Smooth muscle cell (in vitro differentiated cells): ENCODE measurements around the gene PSMD2. TPM values are rescaled to one million over a fixed set of nuclear protein-coding genes. Genes with fewer than 3 reads are reported as not detected.

Experiments used
- DNase-seq: peaks from one replicate; lab custom pipeline; 2025; ENCODE audit not compliant: unreplicated experiment; lab: John Stamatoyannopoulos, UW
- H2AFZ ChIP-seq: fragments of 200-600 bp; sonication (generic); 2 replicates; pipeline ENCODE4 v1.6.0; 2016; ENCODE audit warnings: antibody characterized with exemption, low read depth, mild to moderate bottlenecking
- H3F3A ChIP-seq: fragments of 200-600 bp; sonication (generic); 2 replicates; pipeline ENCODE4 v1.6.0; 2017; ENCODE audit warnings: antibody characterized with exemption, low read depth
- H3K27ac ChIP-seq: fragments of 200-600 bp; sonication (generic); 2 replicates; pipeline ENCODE4 v1.5.1; 2016; ENCODE audit warnings: low read depth, mild to moderate bottlenecking
- H3K27me3 ChIP-seq: fragments of 200-600 bp; sonication (generic); 2 replicates; pipeline ENCODE4 v1.6.1; 2016; ENCODE audit warnings: low read depth, mild to moderate bottlenecking
- H3K36me3 ChIP-seq: fragments of 200-600 bp; sonication (generic); 2 replicates; pipeline ENCODE4 v1.5.1; 2016; ENCODE audit warnings: low read depth
- H3K4me1 ChIP-seq: fragments of 200-600 bp; sonication (generic); 2 replicates; pipeline ENCODE4 v1.5.1; 2016; ENCODE audit warnings: low read depth
- H3K4me2 ChIP-seq: fragments of 200-600 bp; sonication (generic); 2 replicates; pipeline ENCODE4 v1.6.0; 2016; ENCODE audit warnings: mild to moderate bottlenecking
- H3K4me3 ChIP-seq: fragments of 200-600 bp; sonication (generic); 2 replicates; pipeline ENCODE4 v1.5.1; 2016; ENCODE audit warnings: mild to moderate bottlenecking
- H3K79me2 ChIP-seq: fragments of 200-600 bp; sonication (generic); 2 replicates; pipeline ENCODE4 v1.6.0; 2016; ENCODE audit warnings: low read depth, mild to moderate bottlenecking
- H3K9ac ChIP-seq: fragments of 200-600 bp; sonication (generic); 2 replicates; pipeline ENCODE4 v1.6.0; 2016; ENCODE audit warnings: low read depth
- H3K9me3 ChIP-seq: fragments of 200-600 bp; sonication (generic); replicated peaks from 2 replicates; pipeline ENCODE4 v1.5.1; 2016; ENCODE audit warnings: low read depth
- H4K20me1 ChIP-seq: fragments of 200-600 bp; sonication (generic); 2 replicates; pipeline ENCODE4 v1.6.0; 2016; ENCODE audit warnings: low read depth
- WGBS: methylation state at CpG from one replicate; pipeline ENCODE4 v1.1.7; 2016; ENCODE audit warnings: low lambda C conversion rate; 5-methylcytosine and 5-hydroxymethylcytosine counted together
- polyA plus RNA-seq: library from polyadenylated mRNA; unstranded; fragments of >200 nt; fragmentation: Nextera tagmentation; extraction: Ambion mirVana; gene quantifications from 2 replicates; pipeline ENCODE4 v1.2.1, GENCODE V29; 2016
- total RNA-seq: library from RNA; depleted of rRNA; stranded (reverse); fragments of >200 nt; gene quantifications from 2 replicates; pipeline ENCODE4 v1.2.3, GENCODE V29; 2014
- TF ChIP-seq, protein P1 (sequence below): fragments of 200-600 bp; sonication (generic); IDR thresholded peaks from 2 replicates; pipeline ENCODE4 v1.5.1; 2017; ENCODE audit warnings: borderline replicate concordance, mild to moderate bottlenecking, antibody characterized with exemption; ENCODE audit not compliant: insufficient read depth, poor library complexity, severe bottlenecking

The PSMD2 gene
- total and polyA plus RNA-seq, 2 experiments from 2014 or later = 315 to 356 TPM

DNA sequence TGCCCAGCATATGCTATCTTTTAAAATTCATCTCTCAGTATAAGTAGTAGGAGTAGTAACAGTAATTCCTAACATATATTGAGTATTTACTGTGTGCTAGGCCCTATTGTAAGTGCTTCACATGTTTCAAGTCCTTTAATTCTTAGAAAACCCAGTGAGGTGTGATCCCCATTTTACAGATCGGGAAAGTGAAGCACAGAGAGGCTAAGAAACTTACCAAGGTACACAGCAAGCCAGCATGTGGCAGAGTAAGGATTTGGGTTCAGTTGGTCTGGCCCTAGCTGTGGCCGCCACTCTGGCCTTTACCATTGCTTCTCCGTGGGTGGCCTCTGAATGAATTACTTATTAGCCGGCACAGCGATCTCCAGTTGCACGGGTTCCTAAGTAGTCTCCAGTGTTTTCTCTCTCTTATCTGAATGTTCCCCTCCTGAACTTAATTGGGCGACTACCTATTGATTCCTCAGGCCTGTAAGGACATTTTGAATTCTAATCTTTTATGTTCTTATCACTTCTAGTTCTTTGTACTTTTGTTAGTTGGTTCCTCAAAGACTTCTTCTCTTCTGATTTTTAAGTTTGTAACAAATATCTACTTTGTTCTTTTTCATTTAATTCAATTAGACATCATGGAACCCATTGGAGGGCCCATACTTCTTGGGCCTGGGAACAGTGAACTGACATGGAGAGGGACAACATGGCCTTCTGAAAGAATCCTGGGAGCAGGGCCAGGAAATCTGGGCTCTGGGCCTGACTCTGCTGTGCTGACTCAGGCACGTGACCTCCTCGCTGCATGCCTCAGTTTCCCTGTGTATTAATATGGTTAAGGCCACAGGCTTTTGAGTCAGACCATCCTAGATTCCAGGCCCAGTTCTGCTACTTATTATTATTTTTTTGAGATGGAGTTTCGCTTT lies 50.8 kb downstream of the PSMD2 start:
- H3K4me2 ChIP-seq = no peak overlapping the region
- H4K20me1 ChIP-seq = peaks cover 14% of the 10 kb centered on the region
- H3K27ac ChIP-seq = no peak overlapping the region
- 95% methylated on average over 10 of the region's 10 CpGs for WGBS
- H3K36me3 ChIP-seq = no peaks in the 10 kb centered on the region
- no peak overlapping the region for H2AFZ ChIP-seq
- TF ChIP-seq, protein P1, sequence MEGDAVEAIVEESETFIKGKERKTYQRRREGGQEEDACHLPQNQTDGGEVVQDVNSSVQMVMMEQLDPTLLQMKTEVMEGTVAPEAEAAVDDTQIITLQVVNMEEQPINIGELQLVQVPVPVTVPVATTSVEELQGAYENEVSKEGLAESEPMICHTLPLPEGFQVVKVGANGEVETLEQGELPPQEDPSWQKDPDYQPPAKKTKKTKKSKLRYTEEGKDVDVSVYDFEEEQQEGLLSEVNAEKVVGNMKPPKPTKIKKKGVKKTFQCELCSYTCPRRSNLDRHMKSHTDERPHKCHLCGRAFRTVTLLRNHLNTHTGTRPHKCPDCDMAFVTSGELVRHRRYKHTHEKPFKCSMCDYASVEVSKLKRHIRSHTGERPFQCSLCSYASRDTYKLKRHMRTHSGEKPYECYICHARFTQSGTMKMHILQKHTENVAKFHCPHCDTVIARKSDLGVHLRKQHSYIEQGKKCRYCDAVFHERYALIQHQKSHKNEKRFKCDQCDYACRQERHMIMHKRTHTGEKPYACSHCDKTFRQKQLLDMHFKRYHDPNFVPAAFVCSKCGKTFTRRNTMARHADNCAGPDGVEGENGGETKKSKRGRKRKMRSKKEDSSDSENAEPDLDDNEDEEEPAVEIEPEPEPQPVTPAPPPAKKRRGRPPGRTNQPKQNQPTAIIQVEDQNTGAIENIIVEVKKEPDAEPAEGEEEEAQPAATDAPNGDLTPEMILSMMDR = no peak
- no peaks in the 10 kb centered on the region for H3K9me3 ChIP-seq
- H3K4me3 ChIP-seq = no peak overlapping the region
- peaks cover 17% of the 10 kb centered on the region for H3F3A ChIP-seq
- H3K27me3 ChIP-seq = no peaks in the 10 kb centered on the region
- H3K9ac ChIP-seq = no peak overlapping the region
- no peaks in the 10 kb centered on the region for H3K79me2 ChIP-seq
- DNase-seq = no peak
- peaks cover 21% of the 10 kb centered on the region for H3K4me1 ChIP-seq

DNA sequence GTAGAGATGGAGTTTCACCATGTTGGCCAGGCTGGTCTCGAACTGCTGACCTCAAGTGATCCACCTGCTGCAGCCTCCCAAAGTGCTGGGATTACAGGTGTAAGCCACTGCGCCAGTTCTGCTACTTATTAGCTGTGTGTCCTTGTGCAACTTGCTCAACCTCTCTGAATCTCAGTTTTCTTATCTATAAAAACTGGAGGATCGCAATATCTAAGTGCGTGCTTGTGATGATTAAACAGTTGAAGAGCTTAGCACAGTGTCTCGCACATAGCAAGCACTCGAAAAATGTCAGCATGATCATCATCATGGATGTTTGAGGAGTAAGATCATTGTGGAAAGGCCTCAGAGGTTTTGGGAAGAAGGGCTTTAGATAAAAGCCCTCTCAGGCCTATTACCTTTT lies 51.6 kb downstream of the PSMD2 start:
- TF ChIP-seq, protein P1 = no peak
- peaks cover 17% of the 10 kb centered on the region for H3F3A ChIP-seq
- no peaks in the 10 kb centered on the region for H3K9me3 ChIP-seq
- no peak overlapping the region for H3K4me2 ChIP-seq
- DNase-seq = no peak
- H2AFZ ChIP-seq = no peak overlapping the region
- H4K20me1 ChIP-seq = peaks cover 14% of the 10 kb centered on the region
- no peak overlapping the region for H3K27ac ChIP-seq
- peaks cover 13% of the 10 kb centered on the region for H3K4me1 ChIP-seq
- H3K27me3 ChIP-seq = no peaks in the 10 kb centered on the region
- no peak overlapping the region for H3K9ac ChIP-seq
- no peaks in the 10 kb centered on the region for H3K36me3 ChIP-seq
- 83% methylated on average over 6 of the region's 6 CpGs for WGBS
- H3K79me2 ChIP-seq = no peaks in the 10 kb centered on the region
- H3K4me3 ChIP-seq = no peak overlapping the region

DNA sequence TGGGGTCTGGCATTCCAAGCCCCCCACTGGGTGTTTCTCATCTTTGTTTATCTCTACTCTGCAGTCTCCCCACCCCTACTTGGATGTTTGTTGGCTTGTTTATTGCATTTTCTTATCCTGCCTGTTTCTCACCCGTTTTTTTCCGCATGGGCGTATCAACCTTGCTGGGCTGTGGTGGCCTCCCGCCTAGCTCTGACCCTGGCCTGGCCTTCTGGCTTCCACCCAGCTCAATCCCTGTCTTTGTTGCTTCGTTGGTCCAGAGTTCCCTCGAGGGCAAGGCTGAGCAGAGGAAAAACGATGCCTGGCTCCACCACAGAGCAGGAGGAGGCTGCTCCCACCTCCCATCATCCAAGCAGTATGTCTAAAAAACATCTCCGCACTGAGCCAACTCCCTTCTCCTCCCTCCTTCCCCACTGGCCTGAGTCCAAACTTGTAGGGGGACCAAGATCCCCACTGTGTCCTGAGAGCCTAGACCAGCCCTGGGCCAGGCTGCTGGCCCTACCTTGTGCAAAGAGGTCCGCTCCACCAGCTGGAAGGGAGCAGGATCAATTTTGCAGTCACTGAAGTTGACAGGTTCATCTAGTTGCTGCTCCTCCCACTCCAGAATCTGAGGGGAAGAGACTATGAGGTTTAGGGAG lies 52.6 kb downstream of the PSMD2 start:
- no peaks in the 10 kb centered on the region for H3K9me3 ChIP-seq
- no peaks in the 10 kb centered on the region for H3K27me3 ChIP-seq
- no peak overlapping the region for H3K4me3 ChIP-seq
- H3F3A ChIP-seq = peaks cover 17% of the 10 kb centered on the region
- 84% methylated on average over 9 of the region's 9 CpGs for WGBS
- no peak overlapping the region for H3K27ac ChIP-seq
- no peak overlapping the region for H3K9ac ChIP-seq
- TF ChIP-seq, protein P1 = no peak
- DNase-seq = no peak
- peaks cover 8% of the 10 kb centered on the region for H3K4me1 ChIP-seq
- H3K79me2 ChIP-seq = no peaks in the 10 kb centered on the region
- H4K20me1 ChIP-seq = peaks cover 12% of the 10 kb centered on the region
- no peak overlapping the region for H2AFZ ChIP-seq
- no peak overlapping the region for H3K4me2 ChIP-seq
- no peaks in the 10 kb centered on the region for H3K36me3 ChIP-seq
